Neuronal stem cell (in vitro differentiated cells): ENCODE data around the gene DUSP28.
"Not testable (repeated sequence)": the region's sequence is repeated elsewhere in the genome, so short reads cannot be mapped to it uniquely, and the experiment has no call there.

Experiments used
- DNase-seq: peaks from one replicate; pipeline ENCODE4 v3.0.0-alpha.2; 2013; ENCODE audit warnings: low spot score
- H2AFZ ChIP-seq: one replicate; pipeline ENCODE4 v1.6.1; 2013; ENCODE audit warnings: mild to moderate bottlenecking, low read length, inconsistent platforms
- H2AK5ac ChIP-seq: 2 replicates; pipeline ENCODE4 v1.6.1; 2013; ENCODE audit warnings: low read depth, mild to moderate bottlenecking, inconsistent platforms, low read length, moderate library complexity, mixed read lengths
- H2BK120ac ChIP-seq: 2 replicates; pipeline ENCODE4 v1.6.1; 2013; ENCODE audit warnings: low read depth, mild to moderate bottlenecking, inconsistent platforms, low read length, moderate library complexity, mixed read lengths
- H2BK12ac ChIP-seq: one replicate; pipeline ENCODE4 v1.6.1; 2013; ENCODE audit warnings: low read length, inconsistent platforms
- H2BK15ac ChIP-seq: 2 replicates; pipeline ENCODE4 v1.6.1; 2013; ENCODE audit warnings: mild to moderate bottlenecking, low read length, inconsistent platforms, mixed read lengths
- H2BK5ac ChIP-seq: one replicate; pipeline ENCODE4 v1.6.1; 2013; ENCODE audit warnings: inconsistent platforms, mild to moderate bottlenecking, low read length, moderate library complexity
- H3K14ac ChIP-seq: one replicate; pipeline ENCODE4 v1.6.1; 2013; ENCODE audit warnings: low read length, inconsistent platforms
- H3K18ac ChIP-seq: 2 replicates; pipeline ENCODE4 v1.6.1; 2013; ENCODE audit warnings: low read length, inconsistent platforms
- H3K23ac ChIP-seq: 2 replicates; pipeline ENCODE4 v1.6.1; 2013; ENCODE audit warnings: low read depth, mild to moderate bottlenecking, mixed read lengths, low read length, inconsistent platforms; ENCODE audit not compliant: poor library complexity
- H3K27ac ChIP-seq: replicated peaks from 3 replicates; pipeline ENCODE4 v1.5.1; 2013; ENCODE audit warnings: low read length, inconsistent platforms
- H3K27me3 ChIP-seq, 3 experiments: 2 replicates each; pipeline ENCODE4 v1.6.1; 2013; ENCODE audit warnings: low read length in 3 of 3, mild to moderate bottlenecking in 2 of 3, inconsistent platforms in 1 of 3, low read depth in 1 of 3, mixed read lengths in 1 of 3, moderate library complexity in 1 of 3; ENCODE audit not compliant: control insufficient read depth in 3 of 3, insufficient read depth in 3 of 3
- H3K36me3 ChIP-seq, 2 donors: replicated peaks in 1 of 2; 2 replicates each; pipeline ENCODE4 v1.6.1; 2013; ENCODE audit warnings: low read length in 2 of 2; ENCODE audit not compliant: control insufficient read depth in 2 of 2, insufficient read depth in 2 of 2
- H3K4ac ChIP-seq: 2 replicates; pipeline ENCODE4 v1.6.1; 2013; ENCODE audit warnings: inconsistent platforms, mild to moderate bottlenecking, low read length, moderate library complexity
- H3K4me1 ChIP-seq, 2 donors: 1 replicate in 1 of 2; 2 replicates in 1 of 2; pipeline ENCODE4 v1.6.1; 2013; ENCODE audit warnings: low read length in 2 of 2, low read depth in 1 of 2; ENCODE audit not compliant: control insufficient read depth in 2 of 2, insufficient read depth in 1 of 2
- H3K4me2 ChIP-seq: one replicate; pipeline ENCODE4 v1.6.1; 2013; ENCODE audit warnings: mild to moderate bottlenecking, low read length, inconsistent platforms; ENCODE audit not compliant: insufficient read depth, poor library complexity, severe bottlenecking
- H3K4me3 ChIP-seq, 2 donors: 2 replicates each; pipeline ENCODE4 v1.5.1; 2013; ENCODE audit warnings: low read length in 2 of 2, mild to moderate bottlenecking in 2 of 2, inconsistent platforms in 1 of 2, moderate library complexity in 1 of 2
- H3K79me1 ChIP-seq: one replicate; pipeline ENCODE4 v1.6.1; 2013; ENCODE audit warnings: low read depth, mild to moderate bottlenecking, inconsistent platforms, low read length, moderate library complexity
- H3K9ac ChIP-seq: one replicate; pipeline ENCODE4 v1.6.1; 2013; ENCODE audit warnings: mild to moderate bottlenecking, low read depth, low read length, inconsistent platforms; ENCODE audit not compliant: poor library complexity
- H3K9me3 ChIP-seq, 2 donors: replicated peaks in 1 of 2; 2 replicates each; pipeline versions ENCODE3 to v1.6.1; 2013; ENCODE audit warnings: low read length in 2 of 2, mild to moderate bottlenecking in 2 of 2, inconsistent platforms in 1 of 2, low read depth in 1 of 2, mixed read lengths in 1 of 2, moderate library complexity in 1 of 2; ENCODE audit not compliant: control insufficient read depth in 2 of 2, insufficient read depth in 1 of 2
- H4K8ac ChIP-seq: one replicate; pipeline ENCODE4 v1.6.1; 2013; ENCODE audit warnings: low read depth, mild to moderate bottlenecking, inconsistent platforms, low read length, moderate library complexity
- H4K91ac ChIP-seq: one replicate; pipeline ENCODE4 v1.6.1; 2013; ENCODE audit warnings: low read length, low read depth, mild to moderate bottlenecking, inconsistent platforms; ENCODE audit not compliant: poor library complexity
- WGBS, 2 donors: extraction: QIAGEN DNeasy Blood & Tissue Kit; methylation state at CpG; one replicate each; pipeline ENCODE4 v1.1.7; 2013; ENCODE audit warnings: missing lambda C conversion rate in 2 of 2, mixed read lengths in 1 of 2; ENCODE audit not compliant: insufficient read length in 2 of 2, insufficient replicate concordance in 1 of 2; ENCODE audit errors: extremely low coverage in 2 of 2; 5-methylcytosine and 5-hydroxymethylcytosine counted together

DUSP28 gene

DNA sequence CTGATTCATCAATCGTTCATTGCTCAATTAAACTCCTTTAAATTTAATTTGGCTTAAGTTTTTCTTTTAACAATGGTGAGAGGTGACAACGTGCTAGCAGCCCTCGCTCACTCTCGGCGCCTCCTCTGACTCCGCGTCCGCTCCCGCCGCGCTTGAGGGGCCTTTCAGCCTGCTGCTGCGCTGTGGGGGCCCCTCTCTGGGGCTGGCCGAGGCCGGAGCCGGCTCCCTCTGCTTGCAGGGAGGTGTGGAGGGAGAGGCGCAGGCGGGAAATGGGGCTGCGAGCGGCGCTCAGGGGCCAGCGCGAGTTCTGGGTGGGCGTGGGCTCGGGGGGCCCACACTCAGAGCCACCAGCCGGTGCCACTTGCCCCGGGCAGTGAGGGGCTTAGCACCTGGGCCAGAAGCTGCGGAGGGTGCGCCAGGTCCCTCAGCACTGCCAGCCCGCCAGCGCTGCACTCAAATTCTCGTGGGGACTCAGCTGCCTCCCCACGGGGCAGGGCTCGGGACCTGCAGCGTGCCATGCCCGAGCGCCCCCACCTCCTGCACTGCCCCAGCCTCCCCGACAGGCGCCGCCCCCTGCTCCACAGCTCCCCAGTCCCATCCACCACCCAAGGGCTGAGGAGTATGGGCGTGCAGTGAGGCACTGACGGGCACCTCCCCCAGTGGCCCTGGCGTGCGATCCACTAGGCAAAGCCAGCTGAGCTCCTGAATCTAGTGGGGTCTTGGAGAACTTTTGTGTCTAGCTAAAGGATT lies 22.0 kb upstream of the DUSP28 start:
- no peaks in the 10 kb centered on the region for H3K4me1 ChIP-seq
- no peak overlapping the region for H2AFZ ChIP-seq
- DNase-seq = no peak
- H3K18ac ChIP-seq = no peak overlapping the region
- H4K91ac ChIP-seq = no peak overlapping the region
- no peak overlapping the region for H2BK5ac ChIP-seq
- H3K4me2 ChIP-seq = no peak overlapping the region
- H2BK12ac ChIP-seq = no peak overlapping the region
- H3K4me3 ChIP-seq = no peak overlapping the region
- H3K27ac ChIP-seq = no peak overlapping the region
- H3K79me1 ChIP-seq = no peaks in the 10 kb centered on the region
- no peak overlapping the region for H3K9ac ChIP-seq
- no peak overlapping the region for H3K23ac ChIP-seq
- no peaks in the 10 kb centered on the region for H3K27me3 ChIP-seq
- no peak overlapping the region for H3K14ac ChIP-seq
- no CpG with 5 or more reads among the region's 43 CpGs for WGBS, 2 donors
- peaks cover 0 to 12% of the 10 kb centered on the region in 2 donors for H3K9me3 ChIP-seq
- H2AK5ac ChIP-seq = no peak overlapping the region
- H3K4ac ChIP-seq = no peak overlapping the region
- H4K8ac ChIP-seq = no peak overlapping the region
- no peak overlapping the region for H2BK120ac ChIP-seq
- H2BK15ac ChIP-seq = no peak overlapping the region
- peaks cover 0 to 47% of the 10 kb centered on the region in 2 donors for H3K36me3 ChIP-seq

DNA sequence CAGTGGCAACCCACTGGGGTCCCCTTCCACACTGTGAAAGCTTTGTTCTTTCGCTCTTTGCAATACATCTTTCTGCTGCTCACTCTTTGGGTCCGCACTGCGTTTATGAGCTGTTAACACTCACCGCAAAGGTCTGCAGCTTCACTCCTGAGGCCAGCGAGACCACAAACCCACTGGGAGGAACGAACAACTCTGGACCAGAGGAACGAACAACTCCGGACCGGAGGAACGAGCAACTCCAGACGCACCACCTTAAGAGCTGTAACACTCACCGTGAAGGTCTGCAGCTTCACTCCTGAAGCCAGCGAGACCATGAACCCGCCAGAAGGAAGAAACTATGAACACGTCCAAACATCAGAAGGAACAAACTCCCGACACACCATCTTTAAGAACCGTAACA lies 21.1 kb upstream of the DUSP28 start:
- not testable (repeated sequence) for H3K9ac ChIP-seq, H2BK15ac ChIP-seq, H3K79me1 ChIP-seq, H3K4me2 ChIP-seq, H3K14ac ChIP-seq, H2BK5ac ChIP-seq, DNase-seq, H3K27ac ChIP-seq, H3K4me1 ChIP-seq, H3K4me3 ChIP-seq, H2BK12ac ChIP-seq, H3K27me3 ChIP-seq, H3K4ac ChIP-seq, H4K91ac ChIP-seq, H3K23ac ChIP-seq, H2BK120ac ChIP-seq, H2AFZ ChIP-seq, H2AK5ac ChIP-seq, H3K18ac ChIP-seq, H4K8ac ChIP-seq
- H3K36me3 ChIP-seq = peaks cover 0 to 49% of the 10 kb centered on the region in 2 donors
- no CpG with 5 or more reads among the region's 17 CpGs for WGBS, 2 donors
- H3K9me3 ChIP-seq = peaks cover 0 to 16% of the 10 kb centered on the region in 2 donors

DNA sequence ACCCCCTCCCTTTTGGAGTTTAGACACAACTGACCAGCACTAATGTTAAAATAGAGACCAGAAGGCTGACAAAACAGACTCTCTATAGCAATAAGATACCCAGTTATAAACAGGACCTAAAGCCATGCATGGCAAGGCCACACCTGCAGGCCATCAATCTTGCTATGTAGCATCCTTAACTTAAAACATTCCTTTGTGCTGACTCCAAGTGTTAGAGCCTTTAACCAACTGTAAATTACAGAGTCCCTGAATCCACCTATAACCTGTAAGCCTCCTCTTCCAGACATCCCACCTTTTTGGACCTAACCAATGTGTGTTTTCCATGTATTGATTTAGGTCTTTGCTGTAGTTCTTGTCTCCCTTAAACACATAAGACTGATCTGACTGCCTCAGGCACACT lies 20.3 kb upstream of the DUSP28 start:
- no peak overlapping the region for H3K4me3 ChIP-seq
- H3K79me1 ChIP-seq = no peaks in the 10 kb centered on the region
- no peak overlapping the region for H2BK5ac ChIP-seq
- H3K27me3 ChIP-seq = no peaks in the 10 kb centered on the region
- no peak overlapping the region for H3K27ac ChIP-seq
- no peak overlapping the region for H2BK15ac ChIP-seq
- H3K14ac ChIP-seq = no peak overlapping the region
- H2BK120ac ChIP-seq = no peak overlapping the region
- H3K4me1 ChIP-seq = no peaks in the 10 kb centered on the region
- no peak overlapping the region for H2AFZ ChIP-seq
- H2BK12ac ChIP-seq = no peak overlapping the region
- H4K8ac ChIP-seq = no peak overlapping the region
- no peak overlapping the region for H4K91ac ChIP-seq
- peaks cover 0 to 19% of the 10 kb centered on the region in 2 donors for H3K9me3 ChIP-seq
- no peak overlapping the region for H3K4me2 ChIP-seq
- no peak overlapping the region for H3K4ac ChIP-seq
- DNase-seq = no peak
- H3K18ac ChIP-seq = no peak overlapping the region
- no peak overlapping the region for H3K9ac ChIP-seq
- peaks cover 0 to 49% of the 10 kb centered on the region in 2 donors for H3K36me3 ChIP-seq
- no peak overlapping the region for H3K23ac ChIP-seq
- H2AK5ac ChIP-seq = no peak overlapping the region

DNA sequence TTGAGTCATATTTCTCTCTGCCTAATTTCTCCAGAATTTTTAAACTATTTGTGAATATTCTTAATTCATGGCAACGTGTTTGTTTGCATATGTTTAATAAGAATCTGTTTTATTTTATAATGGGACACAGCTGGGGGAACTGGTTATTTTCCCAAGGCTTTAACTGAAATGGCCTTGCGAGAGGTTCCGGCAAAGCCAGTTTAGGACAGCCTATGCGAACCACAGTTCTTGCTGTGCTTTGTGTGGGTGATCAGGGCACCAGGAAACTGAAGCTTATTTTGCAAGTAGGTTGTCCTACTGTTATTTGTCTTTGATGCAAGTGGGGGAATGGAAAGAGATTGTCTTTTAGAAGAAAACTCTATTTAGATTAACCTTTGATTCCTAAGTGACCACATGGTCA lies 8.9 kb upstream of the DUSP28 start:
- no peak overlapping the region for H3K4me3 ChIP-seq
- H4K8ac ChIP-seq = no peak overlapping the region
- no peak overlapping the region for H2BK120ac ChIP-seq
- peaks cover 9% of the 10 kb centered on the region for H3K79me1 ChIP-seq
- no peak overlapping the region for H2BK15ac ChIP-seq
- no peak overlapping the region for H2AK5ac ChIP-seq
- no peaks in the 10 kb centered on the region for H3K4me1 ChIP-seq
- no peak overlapping the region for H2AFZ ChIP-seq
- H3K36me3 ChIP-seq = peaks cover 2 to 51% of the 10 kb centered on the region in 2 donors
- H3K23ac ChIP-seq = no peak overlapping the region
- no peak overlapping the region for H3K4me2 ChIP-seq
- H3K18ac ChIP-seq = no peak overlapping the region
- H3K9me3 ChIP-seq = peaks cover 2 to 13% of the 10 kb centered on the region in 2 donors
- no peak overlapping the region for H3K9ac ChIP-seq
- H3K27ac ChIP-seq = no peak overlapping the region
- H2BK5ac ChIP-seq = no peak overlapping the region
- no peak overlapping the region for H3K4ac ChIP-seq
- H3K27me3 ChIP-seq = no peaks in the 10 kb centered on the region
- H2BK12ac ChIP-seq = no peak overlapping the region
- WGBS, 2 donors = no CpG with 5 or more reads among the region's 4 CpGs
- DNase-seq = no peak
- no peak overlapping the region for H3K14ac ChIP-seq
- no peak overlapping the region for H4K91ac ChIP-seq
